ENCODE results near the gene MLXIP. TPM values are rescaled to one million over a fixed set of nuclear protein-coding genes. Genes with fewer than 3 reads are reported as not detected.

The MLXIP gene
- total and polyA plus RNA-seq, 2 experiments from 2014 or later: 6.4 to 7.4 TPM

- in situ Hi-C loops (cut with MboI): no loop called here
- Histone ChIP-seq H3K79me2 (ENCODE audit: insufficient read depth) (peaks cover 98% of the 10 kb centered on the region), H3K9me2 (ENCODE audit: insufficient read depth) (no peaks in the 10 kb centered on the region), H3K27ac (peak overlapping the region; percentile 53), H3K27me3 (replicated peaks; ENCODE audit: insufficient read depth) (no peaks in the 10 kb centered on the region), H4K20me1 (ENCODE audit: insufficient read depth) (no peaks in the 10 kb centered on the region), H3K9me3 (ENCODE audit: low read depth) (no peaks in the 10 kb centered on the region), H2AFZ (no peak overlapping the region), H3K36me3 (ENCODE audit: low read depth) (no peaks in the 10 kb centered on the region), H3K4me2 (ENCODE audit: unreplicated experiment) (no peak overlapping the region), H3K4me3 (no peak overlapping the region), H3K9ac (peak overlapping the region; percentile 42; the same call in 1 of the 2 replicates), H3K4me1 (ENCODE audit: insufficient read depth) (peaks cover 17% of the 10 kb centered on the region), H3F3A (ENCODE audit: insufficient read depth) (no peaks in the 10 kb centered on the region; the same call in 1 of the 2 replicates)
- DNase-seq: peak; percentile 86
- no peak for TF ChIP-seq EZH2phosphoT487 (IDR thresholded peaks at IDR 0.05; ENCODE audit: insufficient read depth, low read depth)
- no peak for TF ChIP-seq EZH2 (IDR thresholded peaks at IDR 0.05; ENCODE audit: insufficient read depth, poor library complexity, severe bottlenecking)
- 41 to 43% methylated on average over 10 of the region's 10 CpGs for WGBS, 2 experiments (ENCODE audit: low coverage in 1 of 2, low lambda C conversion rate in 2 of 2, missing lambda C conversion rate in 2 of 2)
Measured at GRCh38 chr12:122097927-122098756, 19.6 kb downstream of the MLXIP start.

- TF ChIP-seq EZH2phosphoT487 (IDR thresholded peaks at IDR 0.05; ENCODE audit: insufficient read depth, low read depth) (no peak), EZH2 (IDR thresholded peaks at IDR 0.05; ENCODE audit: insufficient read depth, poor library complexity, severe bottlenecking) (no peak)
- Histone ChIP-seq H3K9me2 (ENCODE audit: insufficient read depth) (no peaks in the 10 kb centered on the region), H4K20me1 (ENCODE audit: insufficient read depth) (no peaks in the 10 kb centered on the region), H3K27me3 (replicated peaks; ENCODE audit: insufficient read depth) (no peaks in the 10 kb centered on the region), H3K4me3 (no peak overlapping the region), H3K27ac (no peak overlapping the region), H3K36me3 (ENCODE audit: low read depth) (no peaks in the 10 kb centered on the region), H2AFZ (no peak overlapping the region), H3K9me3 (ENCODE audit: low read depth) (no peaks in the 10 kb centered on the region), H3K79me2 (ENCODE audit: insufficient read depth) (peaks cover 98% of the 10 kb centered on the region), H3K4me1 (ENCODE audit: insufficient read depth) (peaks cover 17% of the 10 kb centered on the region), H3K9ac (no peak overlapping the region), H3F3A (ENCODE audit: insufficient read depth) (no peaks in the 10 kb centered on the region; the same call in 1 of the 2 replicates), H3K4me2 (ENCODE audit: unreplicated experiment) (no peak overlapping the region)
- DNase-seq: no peak
- in situ Hi-C loops (cut with MboI): no loop called here
- WGBS, 2 experiments (ENCODE audit: low coverage in 1 of 2, low lambda C conversion rate in 2 of 2, missing lambda C conversion rate in 2 of 2): 95% methylated on average over 6 of the region's 6 CpGs
Measured at GRCh38 chr12:122099280-122099749, 20.8 kb downstream of the MLXIP start.

GRCh38 chr12:122099856-122100255 is 21.3 kb downstream of the MLXIP start:
- WGBS, 2 experiments (ENCODE audit: low coverage in 1 of 2, low lambda C conversion rate in 2 of 2, missing lambda C conversion rate in 2 of 2): 81 to 84% methylated on average over 3 of the region's 3 CpGs
- Histone ChIP-seq H3K36me3 (ENCODE audit: low read depth) (no peaks in the 10 kb centered on the region), H3K9me2 (ENCODE audit: insufficient read depth) (no peaks in the 10 kb centered on the region), H3K4me3 (no peak overlapping the region), H3K27me3 (replicated peaks; ENCODE audit: insufficient read depth) (no peaks in the 10 kb centered on the region), H3K79me2 (ENCODE audit: insufficient read depth) (peaks cover 98% of the 10 kb centered on the region), H3K4me2 (ENCODE audit: unreplicated experiment) (no peak overlapping the region), H3K9ac (no peak overlapping the region), H2AFZ (no peak overlapping the region), H3K27ac (no peak overlapping the region), H3F3A (ENCODE audit: insufficient read depth) (no peaks in the 10 kb centered on the region; the same call in 1 of the 2 replicates), H4K20me1 (ENCODE audit: insufficient read depth) (no peaks in the 10 kb centered on the region), H3K9me3 (ENCODE audit: low read depth) (no peaks in the 10 kb centered on the region), H3K4me1 (ENCODE audit: insufficient read depth) (peaks cover 17% of the 10 kb centered on the region)
- in situ Hi-C loops (cut with MboI): no loop called here
- TF ChIP-seq EZH2 (IDR thresholded peaks at IDR 0.05; ENCODE audit: insufficient read depth, poor library complexity, severe bottlenecking) (no peak), EZH2phosphoT487 (IDR thresholded peaks at IDR 0.05; ENCODE audit: insufficient read depth, low read depth) (no peak)
- no peak for DNase-seq

- DNase-seq: no peak
- 98 to 100% methylated on average over 1 of the region's 1 CpG for WGBS, 2 experiments (ENCODE audit: low coverage in 1 of 2, low lambda C conversion rate in 2 of 2, missing lambda C conversion rate in 2 of 2)
- no peaks in the 10 kb centered on the region for H4K20me1 ChIP-seq (ENCODE audit: insufficient read depth)
- in situ Hi-C loops (cut with MboI): no loop called here
- H2AFZ ChIP-seq: no peak overlapping the region
- no peaks in the 10 kb centered on the region for H3K36me3 ChIP-seq (ENCODE audit: low read depth)
- no peak for TF ChIP-seq EZH2 (IDR thresholded peaks at IDR 0.05; ENCODE audit: insufficient read depth, poor library complexity, severe bottlenecking)
- no peak for TF ChIP-seq EZH2phosphoT487 (IDR thresholded peaks at IDR 0.05; ENCODE audit: insufficient read depth, low read depth)
- H3K27me3 ChIP-seq (replicated peaks; ENCODE audit: insufficient read depth): no peaks in the 10 kb centered on the region
- H3K4me1 ChIP-seq (ENCODE audit: insufficient read depth): peaks cover 17% of the 10 kb centered on the region
- H3K4me3 ChIP-seq: no peak overlapping the region
- no peak overlapping the region for H3K4me2 ChIP-seq (ENCODE audit: unreplicated experiment)
- H3F3A ChIP-seq (ENCODE audit: insufficient read depth): no peaks in the 10 kb centered on the region; the same call in 1 of the 2 replicates
- no peak overlapping the region for H3K27ac ChIP-seq
- H3K9me2 ChIP-seq (ENCODE audit: insufficient read depth): no peaks in the 10 kb centered on the region
- peaks cover 98% of the 10 kb centered on the region for H3K79me2 ChIP-seq (ENCODE audit: insufficient read depth)
- H3K9me3 ChIP-seq (ENCODE audit: low read depth): no peaks in the 10 kb centered on the region
- H3K9ac ChIP-seq: no peak overlapping the region
Measured at GRCh38 chr12:122100568-122100967, 22.0 kb downstream of the MLXIP start.

Data from GM23248 (cell line).